HepG2 (cell line): ENCODE results near the gene SF3A2. TPM values are rescaled to one million over a fixed set of nuclear protein-coding genes. Genes with fewer than 3 reads are reported as not detected.

Experiments used
- CSRNP2 ChIP-seq: sonication (generic); formaldehyde crosslinking; conservative IDR thresholded peaks from 2 replicates; pipeline ENCODE4 v1.8.0; 2022; ENCODE audit warnings: low read depth, missing genetic modification reagents
- FOXP1 ChIP-seq, 2 experiments: fragments of 450-650 bp in 1 of 2; IDR thresholded peaks; 2 replicates each; pipeline ENCODE4 v1.6.1; 2017 to 2018; ENCODE audit warnings: antibody characterized with exemption in 1 of 2
- KDM5A ChIP-seq: fragments of 200-600 bp; sonication (generic); IDR thresholded peaks from 2 replicates; pipeline ENCODE4 v1.7.0; 2018; ENCODE audit warnings: antibody characterized with exemption, mild to moderate bottlenecking, low read length, borderline replicate concordance
- NPAS2 ChIP-seq: sonication (generic); formaldehyde crosslinking; IDR thresholded peaks from 2 replicates; pipeline ENCODE4 v1.8.0; 2022; ENCODE audit warnings: mild to moderate bottlenecking, missing genetic modification reagents, borderline replicate concordance
- POLR2G ChIP-seq: fragments of 200-400 bp; formaldehyde crosslinking; IDR thresholded peaks from 2 replicates; pipeline ENCODE4 v1.6.1; 2018; ENCODE audit warnings: mild to moderate bottlenecking, low read depth, low read length, moderate library complexity
- RARG ChIP-seq: sonication (generic); formaldehyde crosslinking; IDR thresholded peaks from 2 replicates; pipeline ENCODE4 v1.4.0; 2020; ENCODE audit warnings: low read depth, mild to moderate bottlenecking, missing genetic modification reagents
- REPIN1 ChIP-seq: sonication (generic); formaldehyde crosslinking; IDR thresholded peaks from 2 replicates; pipeline ENCODE4 v1.8.0; 2022; ENCODE audit warnings: missing genetic modification reagents, low read depth, mild to moderate bottlenecking, borderline replicate concordance
- REXO4 ChIP-seq: sonication (generic); formaldehyde crosslinking; IDR thresholded peaks from 2 replicates; pipeline ENCODE4 v1.8.0; 2022; ENCODE audit warnings: missing genetic modification reagents, mild to moderate bottlenecking, borderline replicate concordance
- SMAD3 ChIP-seq: sonication (generic); formaldehyde crosslinking; IDR thresholded peaks from 2 replicates; pipeline ENCODE4 v1.4.0; 2020; ENCODE audit warnings: missing genetic modification reagents
- TBX2 ChIP-seq: sonication (generic); formaldehyde crosslinking; IDR thresholded peaks from 2 replicates; pipeline ENCODE4 v1.5.0; 2020; ENCODE audit warnings: missing genetic modification reagents, mild to moderate bottlenecking, borderline replicate concordance
- ZNF138 ChIP-seq: sonication (generic); formaldehyde crosslinking; IDR thresholded peaks from 2 replicates; pipeline ENCODE4 v1.5.0; 2020; ENCODE audit warnings: mild to moderate bottlenecking, low read depth, missing genetic modification reagents
- ZNF30 ChIP-seq: sonication (generic); formaldehyde crosslinking; IDR thresholded peaks from 2 replicates; pipeline ENCODE4 v1.5.0; 2020; ENCODE audit warnings: mild to moderate bottlenecking, missing genetic modification reagents
- ZNF430 ChIP-seq: sonication (generic); formaldehyde crosslinking; IDR thresholded peaks from 2 replicates; pipeline ENCODE4 v1.9.0; 2021; ENCODE audit warnings: mild to moderate bottlenecking, missing genetic modification reagents
- ZNF775 ChIP-seq: sonication (generic); formaldehyde crosslinking; IDR thresholded peaks from 2 replicates; pipeline ENCODE4 v1.4.0; 2020; ENCODE audit warnings: missing genetic modification reagents, mild to moderate bottlenecking, moderate library complexity, borderline replicate concordance
- ZNF878 ChIP-seq: sonication (generic); formaldehyde crosslinking; IDR thresholded peaks from 2 replicates; pipeline ENCODE4 v1.8.1; 2023; ENCODE audit warnings: mild to moderate bottlenecking, missing genetic modification reagents, moderate library complexity
- polyA plus RNA-seq, 8 experiments: library from polyadenylated mRNA; depleted of rRNA in 3 of 8; stranded (reverse) in 7 of 8; unstranded in 1 of 8; fragments of >200 nt; fragmentation: Illumina TruSeq in 4 of 8; extraction: Trizol in 4 of 8; gene quantifications; 2 replicates each; pipeline versions ENCODE4 v1.2.1 to v1.2.3, GENCODE V29; 2011 to 2016; ENCODE audit warnings: low read depth in 4 of 8, missing spikeins in 1 of 8, mixed read lengths in 1 of 8; ENCODE audit not compliant: insufficient read depth in 1 of 8
- total RNA-seq, 5 experiments: library from RNA; depleted of rRNA; stranded (reverse); fragments of >200 nt; fragmentation: Illumina TruSeq; extraction: Trizol; gene quantifications; 2 replicates each; pipeline ENCODE4 v1.2.3, GENCODE V29; 2016; ENCODE audit warnings: low read depth in 1 of 5
- TF ChIP-seq, protein P1 (sequence below): sonication (generic); formaldehyde crosslinking; IDR thresholded peaks from 2 replicates; pipeline ENCODE4 v1.9.0; 2021; ENCODE audit warnings: missing genetic modification reagents, borderline replicate concordance
- TF ChIP-seq, protein P2 (sequence below): sonication (generic); formaldehyde crosslinking; IDR thresholded peaks from 2 replicates; pipeline ENCODE4 v1.9.0; 2021; ENCODE audit warnings: missing genetic modification reagents, borderline replicate concordance
- TF ChIP-seq, protein P3 (sequence below): sonication (generic); formaldehyde crosslinking; IDR thresholded peaks from 2 replicates; pipeline ENCODE4 v1.4.0; 2020; ENCODE audit warnings: mild to moderate bottlenecking, missing genetic modification reagents
- TF ChIP-seq, protein P4 (sequence below): sonication (generic); formaldehyde crosslinking; IDR thresholded peaks from 2 replicates; pipeline ENCODE4 v1.4.0; 2020; ENCODE audit warnings: mild to moderate bottlenecking, missing genetic modification reagents

The SF3A2 gene
- total and polyA plus RNA-seq, 2 of the 13 experiments (the other 11 are each of a cell fraction or from before 2014, with no cell fraction given): 8.6 to 8.8 TPM

- TF ChIP-seq, protein P1, sequence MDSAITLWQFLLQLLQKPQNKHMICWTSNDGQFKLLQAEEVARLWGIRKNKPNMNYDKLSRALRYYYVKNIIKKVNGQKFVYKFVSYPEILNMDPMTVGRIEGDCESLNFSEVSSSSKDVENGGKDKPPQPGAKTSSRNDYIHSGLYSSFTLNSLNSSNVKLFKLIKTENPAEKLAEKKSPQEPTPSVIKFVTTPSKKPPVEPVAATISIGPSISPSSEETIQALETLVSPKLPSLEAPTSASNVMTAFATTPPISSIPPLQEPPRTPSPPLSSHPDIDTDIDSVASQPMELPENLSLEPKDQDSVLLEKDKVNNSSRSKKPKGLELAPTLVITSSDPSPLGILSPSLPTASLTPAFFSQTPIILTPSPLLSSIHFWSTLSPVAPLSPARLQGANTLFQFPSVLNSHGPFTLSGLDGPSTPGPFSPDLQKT (CRISPR knock-in tag): no peak
- TF ChIP-seq NPAS2 (CRISPR knock-in tag) (no peak), POLR2G (no peak; the same call in 1 of the 2 replicates), ZNF138 (CRISPR knock-in tag) (no peak), FOXP1 (IDR thresholded peaks at IDR 0.05) (no peak), FOXP1 (CRISPR knock-in tag; IDR thresholded peaks at IDR 0.05) (no peak), KDM5A (no peak), ZNF878 (CRISPR knock-in tag) (peak; percentile 72; the same call in 1 of the 2 replicates), CSRNP2 (no peak), ZNF430 (CRISPR knock-in tag) (no peak; the same call in 1 of the 2 replicates), TBX2 (CRISPR knock-in tag) (peak; percentile 76), ZNF30 (CRISPR knock-in tag) (no peak; the same call in 1 of the 2 replicates), ZNF775 (CRISPR knock-in tag) (no peak), RARG (no peak), SMAD3 (CRISPR knock-in tag) (0 out of 2 replicates have a peak, but pooled peaks have one; percentile 71), REXO4 (peak; percentile 81; the same call in 1 of the 2 replicates), REPIN1 (CRISPR knock-in tag) (peak; percentile 90)
- TF ChIP-seq, protein P2, sequence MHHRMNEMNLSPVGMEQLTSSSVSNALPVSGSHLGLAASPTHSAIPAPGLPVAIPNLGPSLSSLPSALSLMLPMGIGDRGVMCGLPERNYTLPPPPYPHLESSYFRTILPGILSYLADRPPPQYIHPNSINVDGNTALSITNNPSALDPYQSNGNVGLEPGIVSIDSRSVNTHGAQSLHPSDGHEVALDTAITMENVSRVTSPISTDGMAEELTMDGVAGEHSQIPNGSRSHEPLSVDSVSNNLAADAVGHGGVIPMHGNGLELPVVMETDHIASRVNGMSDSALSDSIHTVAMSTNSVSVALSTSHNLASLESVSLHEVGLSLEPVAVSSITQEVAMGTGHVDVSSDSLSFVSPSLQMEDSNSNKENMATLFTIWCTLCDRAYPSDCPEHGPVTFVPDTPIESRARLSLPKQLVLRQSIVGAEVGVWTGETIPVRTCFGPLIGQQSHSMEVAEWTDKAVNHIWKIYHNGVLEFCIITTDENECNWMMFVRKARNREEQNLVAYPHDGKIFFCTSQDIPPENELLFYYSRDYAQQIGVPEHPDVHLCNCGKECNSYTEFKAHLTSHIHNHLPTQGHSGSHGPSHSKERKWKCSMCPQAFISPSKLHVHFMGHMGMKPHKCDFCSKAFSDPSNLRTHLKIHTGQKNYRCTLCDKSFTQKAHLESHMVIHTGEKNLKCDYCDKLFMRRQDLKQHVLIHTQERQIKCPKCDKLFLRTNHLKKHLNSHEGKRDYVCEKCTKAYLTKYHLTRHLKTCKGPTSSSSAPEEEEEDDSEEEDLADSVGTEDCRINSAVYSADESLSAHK (CRISPR knock-in tag): no peak
- TF ChIP-seq, protein P3, sequence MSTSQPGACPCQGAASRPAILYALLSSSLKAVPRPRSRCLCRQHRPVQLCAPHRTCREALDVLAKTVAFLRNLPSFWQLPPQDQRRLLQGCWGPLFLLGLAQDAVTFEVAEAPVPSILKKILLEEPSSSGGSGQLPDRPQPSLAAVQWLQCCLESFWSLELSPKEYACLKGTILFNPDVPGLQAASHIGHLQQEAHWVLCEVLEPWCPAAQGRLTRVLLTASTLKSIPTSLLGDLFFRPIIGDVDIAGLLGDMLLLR (CRISPR knock-in tag): no peak; the same call in 1 of the 2 replicates
- TF ChIP-seq, protein P4, sequence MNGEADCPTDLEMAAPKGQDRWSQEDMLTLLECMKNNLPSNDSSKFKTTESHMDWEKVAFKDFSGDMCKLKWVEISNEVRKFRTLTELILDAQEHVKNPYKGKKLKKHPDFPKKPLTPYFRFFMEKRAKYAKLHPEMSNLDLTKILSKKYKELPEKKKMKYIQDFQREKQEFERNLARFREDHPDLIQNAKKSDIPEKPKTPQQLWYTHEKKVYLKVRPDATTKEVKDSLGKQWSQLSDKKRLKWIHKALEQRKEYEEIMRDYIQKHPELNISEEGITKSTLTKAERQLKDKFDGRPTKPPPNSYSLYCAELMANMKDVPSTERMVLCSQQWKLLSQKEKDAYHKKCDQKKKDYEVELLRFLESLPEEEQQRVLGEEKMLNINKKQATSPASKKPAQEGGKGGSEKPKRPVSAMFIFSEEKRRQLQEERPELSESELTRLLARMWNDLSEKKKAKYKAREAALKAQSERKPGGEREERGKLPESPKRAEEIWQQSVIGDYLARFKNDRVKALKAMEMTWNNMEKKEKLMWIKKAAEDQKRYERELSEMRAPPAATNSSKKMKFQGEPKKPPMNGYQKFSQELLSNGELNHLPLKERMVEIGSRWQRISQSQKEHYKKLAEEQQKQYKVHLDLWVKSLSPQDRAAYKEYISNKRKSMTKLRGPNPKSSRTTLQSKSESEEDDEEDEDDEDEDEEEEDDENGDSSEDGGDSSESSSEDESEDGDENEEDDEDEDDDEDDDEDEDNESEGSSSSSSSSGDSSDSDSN (CRISPR knock-in tag): peak; percentile 44; the same call in 1 of the 2 replicates
These were observed 23.5 kb upstream of the SF3A2 start (continued) for GRCh38 chr19:2212861-2213711.
